OCI-LY1 (cell line): ENCODE measurements around the gene NSUN6.
"Not testable (repeated sequence)": the region's sequence is repeated elsewhere in the genome, so short reads cannot be mapped to it uniquely, and the experiment has no call there.

ENCODE experiments used
- H2AFZ ChIP-seq: fragments of 200-600 bp; sonication (generic), shearing (Covaris generic); 2 replicates; pipeline ENCODE4 v1.6.0; 2014; ENCODE audit warnings: antibody characterized with exemption, mild to moderate bottlenecking, low read length
- H3F3A ChIP-seq: fragments of 200-600 bp; sonication (generic), shearing (Covaris generic); 2 replicates; pipeline ENCODE4 v1.6.0; 2014; ENCODE audit warnings: mild to moderate bottlenecking, antibody characterized with exemption, low read length, moderate library complexity; ENCODE audit not compliant: insufficient read depth
- H3K27ac ChIP-seq: fragments of 200-600 bp; sonication (generic); 2 replicates; pipeline ENCODE4 v1.5.1; 2014; ENCODE audit warnings: low read length, mixed run types, mild to moderate bottlenecking, low read depth; ENCODE audit not compliant: poor library complexity, severe bottlenecking
- H3K27me3 ChIP-seq: fragments of 200-600 bp; sonication (generic); 2 replicates; pipeline ENCODE4 v1.6.0; 2014; ENCODE audit warnings: antibody characterized with exemption, mild to moderate bottlenecking, low read length, moderate library complexity; ENCODE audit not compliant: insufficient read depth
- H3K36me3 ChIP-seq: fragments of 200-600 bp; sonication (generic); 2 replicates; pipeline ENCODE4 v1.6.1; 2014; ENCODE audit warnings: mild to moderate bottlenecking, antibody characterized with exemption, low read length, moderate library complexity, mixed read lengths; ENCODE audit not compliant: insufficient read depth
- H3K4me1 ChIP-seq: fragments of 200-600 bp; sonication (generic); 2 replicates; pipeline ENCODE4 v1.5.1; 2014; ENCODE audit warnings: mild to moderate bottlenecking, low read length, moderate library complexity; ENCODE audit not compliant: insufficient read depth, severe bottlenecking
- H3K4me2 ChIP-seq: fragments of 200-600 bp; sonication (generic), shearing (Covaris generic); 2 replicates; pipeline ENCODE4 v1.6.1; 2014; ENCODE audit warnings: low read length
- H3K4me3 ChIP-seq: fragments of 200-600 bp; sonication (generic); 2 replicates; pipeline ENCODE4 v1.5.1; 2014; ENCODE audit warnings: low read length, low read depth, mild to moderate bottlenecking, mixed read lengths; ENCODE audit not compliant: poor library complexity, severe bottlenecking
- H3K79me2 ChIP-seq: fragments of 200-600 bp; shearing (Covaris generic); 2 replicates; pipeline ENCODE4 v1.6.1; 2016; ENCODE audit warnings: mixed run types, low read length, mixed read lengths; ENCODE audit not compliant: insufficient read depth
- H3K9ac ChIP-seq: fragments of 200-600 bp; sonication (generic), shearing (Covaris generic); 2 replicates; pipeline ENCODE4 v1.6.1; 2014; ENCODE audit warnings: mild to moderate bottlenecking, low read length, mixed read lengths
- H3K9me2 ChIP-seq: fragments of 200-600 bp; sonication (generic), shearing (Covaris generic); 2 replicates; pipeline ENCODE4 v1.6.1; 2014; ENCODE audit warnings: low read depth, mild to moderate bottlenecking, low read length, mixed read lengths
- H3K9me3 ChIP-seq: fragments of 200-600 bp; shearing (Covaris generic); 2 replicates; pipeline ENCODE4 v1.6.1; 2014; ENCODE audit warnings: low read length, mixed read lengths
- H4K20me1 ChIP-seq: fragments of 200-600 bp; sonication (generic), shearing (Covaris generic); 2 replicates; pipeline ENCODE4 v1.6.0; 2016; ENCODE audit warnings: mild to moderate bottlenecking, low read length; ENCODE audit not compliant: insufficient read depth
- EZH2 ChIP-seq: fragments of 200-600 bp; sonication (generic), shearing (Covaris generic); IDR thresholded peaks from 2 replicates; pipeline ENCODE4 v1.8.0; 2017; ENCODE audit warnings: borderline replicate concordance, mixed run types, mild to moderate bottlenecking, antibody characterized with exemption, low read length, moderate library complexity, mixed read lengths
- TF ChIP-seq, protein P1 (sequence below): fragments of 200-600 bp; sonication (generic), shearing (Covaris generic); IDR thresholded peaks from 2 replicates; pipeline ENCODE4 v1.5.1; 2017; ENCODE audit warnings: mild to moderate bottlenecking, antibody characterized with exemption, low read length, moderate library complexity, mixed read lengths

NSUN6 gene

DNA sequence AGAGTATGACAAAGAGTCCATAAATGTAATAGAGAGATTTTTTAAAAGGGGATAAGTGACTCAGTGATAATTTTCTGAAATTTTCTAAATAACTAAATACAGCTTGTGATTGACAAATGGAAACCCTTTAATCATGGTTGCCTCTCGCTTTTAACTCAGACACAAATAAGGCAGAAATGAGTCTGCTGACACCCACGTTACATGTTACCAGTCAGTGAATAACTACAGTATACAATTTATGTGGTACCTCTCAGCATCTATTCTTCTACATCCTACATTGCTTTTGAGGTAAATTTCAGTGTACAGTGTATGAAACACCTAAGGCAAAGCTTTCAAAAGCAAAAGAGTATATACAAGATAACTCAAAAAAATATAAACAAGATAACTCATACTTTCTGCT, 4.2 kb downstream of the NSUN6 start:
- TF ChIP-seq EZH2: no peak
- TF ChIP-seq, protein P1, sequence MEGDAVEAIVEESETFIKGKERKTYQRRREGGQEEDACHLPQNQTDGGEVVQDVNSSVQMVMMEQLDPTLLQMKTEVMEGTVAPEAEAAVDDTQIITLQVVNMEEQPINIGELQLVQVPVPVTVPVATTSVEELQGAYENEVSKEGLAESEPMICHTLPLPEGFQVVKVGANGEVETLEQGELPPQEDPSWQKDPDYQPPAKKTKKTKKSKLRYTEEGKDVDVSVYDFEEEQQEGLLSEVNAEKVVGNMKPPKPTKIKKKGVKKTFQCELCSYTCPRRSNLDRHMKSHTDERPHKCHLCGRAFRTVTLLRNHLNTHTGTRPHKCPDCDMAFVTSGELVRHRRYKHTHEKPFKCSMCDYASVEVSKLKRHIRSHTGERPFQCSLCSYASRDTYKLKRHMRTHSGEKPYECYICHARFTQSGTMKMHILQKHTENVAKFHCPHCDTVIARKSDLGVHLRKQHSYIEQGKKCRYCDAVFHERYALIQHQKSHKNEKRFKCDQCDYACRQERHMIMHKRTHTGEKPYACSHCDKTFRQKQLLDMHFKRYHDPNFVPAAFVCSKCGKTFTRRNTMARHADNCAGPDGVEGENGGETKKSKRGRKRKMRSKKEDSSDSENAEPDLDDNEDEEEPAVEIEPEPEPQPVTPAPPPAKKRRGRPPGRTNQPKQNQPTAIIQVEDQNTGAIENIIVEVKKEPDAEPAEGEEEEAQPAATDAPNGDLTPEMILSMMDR: no peak
- Histone ChIP-seq H3K4me3 (no peak overlapping the region), H3K4me2 (no peak overlapping the region), H3K36me3 (peaks cover 42% of the 10 kb centered on the region), H3K27ac (no peak overlapping the region), H3K79me2 (peaks cover 31% of the 10 kb centered on the region), H3K9ac (no peak overlapping the region), H3K9me3 (no peaks in the 10 kb centered on the region), H3K4me1 (peaks cover 34% of the 10 kb centered on the region), H3K27me3 (no peaks in the 10 kb centered on the region), H3F3A (no peaks in the 10 kb centered on the region), H4K20me1 (no peaks in the 10 kb centered on the region), H2AFZ (no peak overlapping the region), H3K9me2 (no peaks in the 10 kb centered on the region)

GRCh38 chr10:18639719-18640118, 11.7 kb downstream of the NSUN6 start:
- not testable (repeated sequence) for H3K4me1 ChIP-seq, H3K9me2 ChIP-seq, H3K27me3 ChIP-seq, H2AFZ ChIP-seq, H3K9me3 ChIP-seq, H3K27ac ChIP-seq, H4K20me1 ChIP-seq, H3K9ac ChIP-seq, H3K4me3 ChIP-seq, H3F3A ChIP-seq, H3K79me2 ChIP-seq, H3K4me2 ChIP-seq
- peaks cover 35% of the 10 kb centered on the region; the same call in 1 of the 2 replicates for H3K36me3 ChIP-seq

- H3K36me3 ChIP-seq: peaks cover 21% of the 10 kb centered on the region; the same call in 1 of the 2 replicates
- H3K79me2 ChIP-seq, H3K4me1 ChIP-seq, H3K27ac ChIP-seq, H3K27me3 ChIP-seq, H2AFZ ChIP-seq, H3K4me2 ChIP-seq, H3K4me3 ChIP-seq, H3K9ac ChIP-seq, H3K9me2 ChIP-seq, H3F3A ChIP-seq, H4K20me1 ChIP-seq, H3K9me3 ChIP-seq: not testable (repeated sequence)
Measured at GRCh38 chr10:18637400-18637799, 14.0 kb downstream of the NSUN6 start.

DNA sequence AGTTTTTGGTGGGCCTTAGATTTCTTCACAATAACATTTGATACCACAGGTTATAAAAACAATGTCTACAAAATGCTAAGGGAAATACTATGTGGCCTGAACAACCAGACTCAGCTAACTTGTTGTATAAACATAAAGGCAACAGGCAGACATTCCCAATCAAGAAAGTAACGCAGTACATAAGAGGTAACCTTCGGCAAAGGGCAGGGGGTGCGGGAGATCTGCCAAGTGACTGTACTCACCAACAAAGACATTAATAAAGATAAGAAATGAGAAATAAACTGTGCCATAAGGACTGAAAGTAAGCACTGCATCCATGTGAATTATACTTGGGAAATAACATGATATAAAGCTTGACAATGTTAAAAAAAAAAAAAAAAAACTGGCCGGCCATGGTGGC, 15.4 kb downstream of the NSUN6 start:
- no peaks in the 10 kb centered on the region for H4K20me1 ChIP-seq
- H3K4me3 ChIP-seq: no peak overlapping the region
- H3K79me2 ChIP-seq: no peaks in the 10 kb centered on the region
- TF ChIP-seq, protein P1: no peak
- no peak for TF ChIP-seq EZH2
- no peaks in the 10 kb centered on the region for H3F3A ChIP-seq
- no peaks in the 10 kb centered on the region for H3K9me2 ChIP-seq
- no peak overlapping the region for H2AFZ ChIP-seq
- H3K9ac ChIP-seq: no peak overlapping the region
- no peak overlapping the region for H3K4me2 ChIP-seq
- H3K4me1 ChIP-seq: no peaks in the 10 kb centered on the region
- H3K27me3 ChIP-seq: no peaks in the 10 kb centered on the region
- no peak overlapping the region for H3K27ac ChIP-seq
- H3K36me3 ChIP-seq: peaks cover 11% of the 10 kb centered on the region; the same call in 1 of the 2 replicates
- H3K9me3 ChIP-seq: no peaks in the 10 kb centered on the region

DNA sequence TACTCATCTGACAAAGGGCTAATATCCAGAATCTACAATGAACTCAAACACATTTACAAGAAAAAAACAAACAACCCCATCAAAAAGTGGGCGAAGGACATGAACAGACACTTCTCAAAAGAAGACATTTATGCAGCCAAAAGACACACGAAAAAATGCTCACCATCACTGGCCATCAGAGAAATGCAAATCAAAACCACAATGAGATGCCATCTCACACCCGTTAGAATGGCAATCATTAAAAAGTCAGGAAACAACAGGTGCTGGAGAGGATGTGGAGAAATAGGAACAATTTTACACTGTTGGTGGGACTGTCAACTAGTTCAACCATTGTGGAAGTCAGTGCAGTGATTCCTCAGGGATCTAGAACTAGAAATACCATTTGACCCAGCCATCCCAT, 18.9 kb downstream of the NSUN6 start:
- H3K4me1 ChIP-seq, H3K9me2 ChIP-seq, H3K79me2 ChIP-seq, H3K36me3 ChIP-seq, H3K4me2 ChIP-seq, H3K27ac ChIP-seq, H4K20me1 ChIP-seq, H3K4me3 ChIP-seq, H3F3A ChIP-seq, H2AFZ ChIP-seq, H3K9ac ChIP-seq, H3K27me3 ChIP-seq, H3K9me3 ChIP-seq: not testable (repeated sequence)

DNA sequence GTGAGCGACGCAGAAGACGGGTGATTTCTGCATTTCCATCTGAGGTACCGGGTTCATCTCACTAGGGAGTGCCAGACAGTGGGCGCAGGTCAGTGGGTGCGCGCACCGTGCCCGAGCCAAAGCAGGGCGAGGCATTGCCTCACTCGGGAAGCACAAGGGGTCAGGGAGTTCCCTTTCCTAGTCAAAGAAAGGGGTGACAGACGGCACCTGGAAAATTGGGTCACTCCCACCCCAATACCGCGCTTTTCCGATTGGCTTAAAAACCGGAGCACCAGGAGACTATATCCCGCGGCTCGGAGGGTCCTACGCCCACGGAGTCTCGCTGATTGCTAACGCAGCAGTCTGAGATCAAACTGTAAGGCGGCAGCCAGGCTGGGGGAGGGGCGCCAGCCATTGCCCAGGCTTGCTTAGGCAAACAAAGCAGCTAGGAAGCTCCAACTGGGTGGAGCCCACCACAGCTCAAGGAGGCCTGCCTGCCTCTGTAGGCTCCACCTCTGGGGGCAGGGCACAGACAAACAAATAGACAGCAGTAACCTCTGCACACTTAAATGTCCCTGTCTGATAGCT, 23.9 kb downstream of the NSUN6 start:
- not testable (repeated sequence) for H3K27me3 ChIP-seq, H3K79me2 ChIP-seq, H2AFZ ChIP-seq, H3K9me3 ChIP-seq, H4K20me1 ChIP-seq, H3K36me3 ChIP-seq, H3F3A ChIP-seq, H3K9me2 ChIP-seq
- Histone ChIP-seq H3K4me1 (peaks cover 10% of the 10 kb centered on the region), H3K4me3 (peak overlapping the region; percentile 69), H3K4me2 (peak overlapping the region; percentile 78), H3K27ac (peak overlapping the region; percentile 83), H3K9ac (peak overlapping the region; percentile 77)
